HG02981 (cell line): ENCODE results near the gene CPS1.

Experiments used
- ATAC-seq: cut with Tn5 transposase; IDR thresholded peaks from one replicate; pipeline ENCODE4 v1.9.1; 2021; ENCODE audit warnings: mild to moderate bottlenecking, moderate library complexity; ENCODE audit not compliant: unreplicated experiment

CPS1 gene

DNA sequence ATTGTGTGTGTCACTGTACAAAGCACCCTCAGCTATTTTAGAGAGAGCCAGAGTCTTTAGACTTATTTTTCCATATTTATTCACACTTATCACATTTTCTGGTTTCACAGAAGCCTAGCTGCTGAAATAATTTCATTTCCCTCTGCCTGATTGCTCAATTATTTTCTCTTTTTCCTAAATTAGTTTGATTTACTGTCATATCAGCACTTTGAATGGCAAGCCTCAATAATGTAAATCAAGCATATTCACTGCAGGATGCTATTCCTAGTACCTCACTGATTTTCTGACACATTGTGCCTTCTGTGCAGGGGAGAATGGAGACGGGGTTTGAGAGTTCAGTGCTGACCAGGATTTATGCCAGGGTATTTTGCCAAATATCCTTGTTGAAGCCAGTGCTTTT is 48.3 kb downstream of the CPS1 start:
- ATAC-seq = no peak

DNA sequence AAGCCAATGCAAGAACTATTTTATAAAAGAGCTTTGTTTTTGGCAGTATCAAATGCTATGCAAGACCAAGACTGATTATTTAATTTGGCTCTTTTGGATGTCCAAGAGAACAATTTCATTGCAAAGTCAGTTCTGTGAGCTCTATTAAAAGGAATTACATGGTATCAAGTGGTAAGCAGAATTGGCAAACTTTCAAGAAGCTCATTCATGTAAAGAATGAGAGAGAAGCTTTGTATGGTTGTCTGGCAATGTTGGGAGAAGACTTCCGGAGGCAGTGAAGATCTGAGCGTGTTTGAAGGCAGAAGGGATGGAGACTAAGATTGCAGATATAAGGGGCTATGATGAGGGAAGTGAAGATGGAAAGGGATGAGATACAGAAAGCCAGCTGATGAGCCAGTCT is 49.6 kb downstream of the CPS1 start:
- ATAC-seq = no peak

DNA sequence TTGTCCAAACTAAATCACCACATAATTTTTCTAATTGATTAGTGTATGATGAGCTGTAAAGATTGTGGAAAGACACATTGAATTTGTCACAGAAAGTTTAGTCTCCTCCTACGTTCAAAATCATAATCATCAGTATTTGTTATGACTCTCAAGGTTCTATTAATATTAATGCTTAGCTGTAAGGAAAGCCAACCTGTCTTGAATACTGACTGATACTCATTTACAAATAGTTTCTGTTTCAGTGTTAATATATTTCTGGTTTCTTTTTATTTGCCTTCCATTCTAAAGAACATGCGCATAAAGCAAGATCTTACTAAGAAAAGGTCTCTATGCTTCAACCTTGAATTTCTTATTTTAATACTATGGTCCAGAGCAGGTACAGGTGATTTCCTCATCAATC is 55.1 kb downstream of the CPS1 start:
- ATAC-seq = peak; percentile 72

DNA sequence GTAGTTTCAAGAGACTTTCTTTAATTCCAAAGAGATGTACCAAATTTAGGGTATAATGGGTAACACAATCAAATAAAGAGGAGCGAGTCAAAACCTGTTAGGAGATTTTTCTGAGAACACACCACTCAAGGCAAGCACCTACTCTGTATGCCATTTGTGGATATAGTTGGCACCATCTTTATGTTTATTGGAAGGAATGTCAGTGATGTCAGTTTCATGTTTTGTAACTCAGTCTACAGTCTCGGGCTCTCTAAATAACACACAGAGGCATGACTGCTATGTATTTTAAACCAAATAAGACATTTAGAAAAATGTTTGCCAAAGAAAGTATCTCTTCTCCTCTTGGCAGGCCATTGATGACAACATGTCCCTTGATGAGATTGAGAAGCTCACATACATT is 59.7 kb downstream of the CPS1 start:
- ATAC-seq = no peak

DNA sequence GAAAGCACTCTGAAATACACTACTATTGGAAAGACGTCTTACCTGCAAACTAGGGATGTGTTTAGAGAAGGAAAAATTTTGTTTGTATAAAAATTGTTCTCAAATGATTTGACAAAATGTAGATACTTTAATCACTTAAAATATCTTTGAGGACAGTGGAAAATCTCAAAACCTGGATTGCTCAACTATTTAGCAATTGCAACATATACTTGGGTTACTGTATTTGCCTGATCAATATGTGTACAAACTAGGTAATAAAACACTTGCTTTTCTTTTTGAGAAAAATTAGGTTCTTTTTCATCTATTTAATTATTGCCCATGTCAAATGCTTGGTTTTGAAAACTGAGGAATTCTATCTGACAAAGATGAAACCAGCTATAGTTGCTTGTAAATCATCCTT is 60.9 kb downstream of the CPS1 start:
- ATAC-seq = no peak

DNA sequence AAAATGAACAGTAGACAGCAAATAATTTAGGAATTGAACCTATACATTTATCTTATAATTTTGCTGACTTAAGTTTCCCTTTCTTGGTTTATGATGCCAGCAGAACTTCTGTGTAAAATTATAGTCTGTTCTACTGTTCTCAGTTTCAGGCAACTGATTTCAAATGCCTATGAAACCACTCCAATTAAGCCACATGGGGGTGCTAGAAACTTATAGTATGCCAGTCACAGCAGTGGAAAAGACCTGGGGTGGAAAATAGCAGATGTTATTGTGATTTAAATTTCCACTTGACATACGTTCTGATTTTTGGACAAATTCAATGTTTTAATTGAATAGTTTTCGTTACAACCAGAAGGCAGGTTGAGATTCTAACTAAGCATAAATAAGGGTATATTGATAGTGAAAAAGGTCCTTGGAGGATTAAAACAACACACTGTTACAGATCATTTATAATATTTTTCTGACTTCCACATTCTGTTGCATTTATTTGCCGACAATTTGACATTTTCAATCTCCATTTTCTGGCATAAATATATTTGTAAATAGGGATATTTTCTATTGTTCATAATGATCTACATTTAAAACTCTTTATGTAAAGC is 61.4 kb downstream of the CPS1 start:
- peak; percentile 73 for ATAC-seq

DNA sequence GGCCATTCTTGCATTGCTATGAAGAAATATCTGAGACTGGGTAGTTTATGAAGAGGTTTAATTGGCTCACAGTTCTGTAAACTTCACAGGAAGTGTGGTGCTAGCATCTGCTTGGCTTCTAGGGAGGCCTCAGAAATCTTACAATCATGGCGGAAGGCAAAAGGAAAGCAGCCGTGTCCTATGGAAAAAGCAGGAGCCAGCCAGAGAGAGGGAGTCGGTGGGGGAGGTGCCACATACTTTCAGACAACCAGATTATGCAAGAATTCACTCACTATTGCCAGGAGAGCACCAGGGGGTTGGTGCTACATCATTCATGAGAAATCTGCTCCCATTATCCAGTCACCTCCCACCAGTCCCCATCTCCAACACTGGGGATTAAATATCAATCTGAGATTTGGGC is 64.1 kb downstream of the CPS1 start:
- no peak for ATAC-seq

DNA sequence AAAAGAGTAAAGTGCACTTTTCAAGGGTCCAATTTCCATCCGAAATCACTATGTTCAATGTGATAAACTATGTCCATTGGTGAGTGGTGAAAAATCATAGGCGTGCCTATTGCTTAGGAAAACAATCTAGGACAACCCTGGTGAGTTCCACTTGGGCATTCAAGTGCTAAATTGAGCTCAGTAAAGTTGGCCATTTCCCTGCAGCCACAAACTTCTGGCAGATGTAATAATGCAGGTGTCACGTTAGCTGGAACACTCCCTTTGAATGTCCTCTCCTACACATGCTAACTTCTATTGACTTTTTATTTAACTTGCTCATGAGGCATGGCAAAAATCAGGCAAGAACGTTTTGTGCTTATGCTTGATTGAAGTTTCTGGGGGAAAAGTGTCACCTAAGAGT is 67.1 kb downstream of the CPS1 start:
- ATAC-seq = no peak

DNA sequence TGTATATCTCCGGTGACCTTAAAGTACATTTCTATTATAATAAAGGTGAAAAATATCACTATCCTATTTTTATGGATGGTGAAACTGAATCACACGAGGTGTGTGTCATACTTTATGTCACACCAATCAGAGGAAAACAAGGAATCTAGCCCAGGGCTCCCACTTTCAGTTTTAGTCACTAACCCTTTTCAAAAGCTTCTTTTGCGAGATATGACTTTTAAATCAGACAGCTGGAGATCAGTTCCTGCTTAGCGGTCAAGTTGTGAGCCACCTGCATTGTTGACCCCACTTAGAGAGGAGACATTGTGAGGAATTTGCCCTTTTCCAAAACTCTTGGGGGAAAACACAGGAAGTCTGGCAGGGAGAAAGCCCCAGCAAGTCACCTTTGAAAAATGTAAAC is 70.5 kb downstream of the CPS1 start:
- no peak for ATAC-seq

DNA sequence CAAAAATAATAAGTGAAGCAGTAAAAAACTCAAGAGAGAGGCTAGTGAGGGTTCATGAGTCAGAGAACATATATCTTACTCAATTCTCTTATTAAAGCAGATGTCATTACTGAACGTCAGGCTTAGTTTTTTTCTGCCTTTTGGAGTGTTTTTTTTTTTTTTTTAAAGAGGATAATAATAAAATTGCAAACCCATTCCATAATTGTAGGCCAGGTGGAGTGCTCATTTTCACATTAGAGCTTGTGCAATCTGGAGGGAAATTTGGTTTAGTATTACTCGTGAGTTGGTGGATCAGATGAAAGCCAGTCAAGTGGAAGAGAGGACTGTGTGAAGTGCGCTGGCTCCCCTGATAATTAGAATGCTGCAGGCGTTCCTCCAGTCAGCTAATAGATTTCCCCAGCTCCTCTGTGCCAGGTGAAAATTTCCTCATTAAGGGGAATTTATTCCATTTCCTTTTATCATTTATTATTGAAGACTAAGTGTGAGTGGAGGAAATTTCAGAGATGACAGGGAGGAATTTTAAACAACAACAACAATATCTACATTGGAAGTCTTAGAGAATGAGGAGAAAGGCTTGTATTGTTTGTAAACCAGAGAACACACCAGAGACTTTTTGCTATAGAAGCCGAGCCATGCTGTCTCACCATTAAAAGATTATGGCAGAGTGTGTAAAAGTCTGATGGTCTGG is 74.6 kb downstream of the CPS1 start:
- ATAC-seq = no peak

DNA sequence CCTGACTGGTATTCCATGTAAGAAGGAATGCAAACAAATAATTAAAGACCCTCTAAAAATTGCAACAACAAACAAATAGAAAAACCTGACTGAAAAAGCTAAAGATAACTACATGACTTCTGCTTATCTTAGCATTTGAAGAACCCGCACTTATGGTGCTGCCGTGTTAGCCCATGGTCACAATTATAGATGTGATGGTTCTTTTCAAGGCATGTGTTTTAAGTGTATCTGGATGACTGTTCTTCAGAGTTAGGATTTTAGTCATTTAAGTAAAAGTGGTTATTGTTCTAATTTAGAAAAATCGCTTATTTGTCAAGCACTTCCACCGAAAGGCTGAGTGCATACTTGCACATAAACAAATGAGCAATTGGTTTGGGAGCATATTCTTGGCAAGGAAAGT is 77.3 kb downstream of the CPS1 start:
- ATAC-seq = no peak

DNA sequence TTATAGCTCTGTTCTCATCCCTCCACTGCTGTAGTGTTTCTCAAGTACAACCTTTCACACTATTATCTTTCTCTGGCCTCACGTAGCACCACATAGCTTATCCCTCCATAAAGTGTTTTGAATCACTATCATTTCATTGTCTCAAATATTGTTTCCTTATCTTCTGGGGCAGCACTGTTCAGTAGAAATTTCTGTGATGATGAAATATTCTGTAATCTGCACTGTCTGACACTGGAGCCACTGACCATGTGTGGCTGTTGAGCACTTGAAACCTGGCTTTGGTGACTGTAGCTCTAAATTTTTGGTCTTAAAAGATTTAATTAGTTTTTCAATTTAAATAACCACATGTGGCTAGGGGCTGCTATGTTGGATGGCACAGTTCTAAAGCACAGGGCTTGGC is 78.9 kb downstream of the CPS1 start:
- ATAC-seq = no peak

DNA sequence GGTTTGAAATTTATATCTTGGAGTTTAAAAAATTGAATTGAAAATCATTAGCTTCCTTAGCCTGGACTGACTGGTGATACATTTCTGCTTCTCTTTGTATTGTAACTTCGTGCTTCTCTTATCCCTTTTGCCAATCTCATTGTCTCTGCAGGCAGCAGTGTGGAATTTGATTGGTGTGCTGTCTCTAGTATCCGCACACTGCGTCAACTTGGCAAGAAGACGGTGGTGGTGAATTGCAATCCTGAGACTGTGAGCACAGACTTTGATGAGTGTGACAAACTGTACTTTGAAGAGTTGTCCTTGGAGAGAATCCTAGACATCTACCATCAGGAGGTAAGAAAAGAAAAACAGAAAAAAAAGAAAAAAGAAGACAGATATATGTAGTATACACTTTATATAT is 85.9 kb downstream of the CPS1 start:
- ATAC-seq = no peak

DNA sequence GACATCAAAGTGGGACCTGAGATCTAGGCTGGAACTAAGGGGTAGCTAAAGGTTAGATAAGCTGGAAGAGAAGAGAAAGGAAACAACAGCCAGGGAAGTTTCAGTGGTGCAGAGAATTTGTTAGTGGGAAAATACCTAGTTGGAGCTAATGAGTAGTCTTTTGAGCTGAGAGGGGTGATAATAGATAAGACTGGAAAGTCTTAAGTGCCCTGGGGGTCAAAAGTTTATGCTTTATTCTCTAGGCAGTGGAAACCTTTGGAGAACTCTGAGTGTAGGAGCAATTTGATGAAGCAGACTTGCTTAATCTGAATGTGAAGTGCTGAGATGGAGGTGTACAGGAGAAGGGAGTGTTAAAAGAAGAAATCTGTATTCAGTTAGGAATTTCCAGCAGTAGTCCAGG is 90.8 kb downstream of the CPS1 start:
- no peak for ATAC-seq

DNA sequence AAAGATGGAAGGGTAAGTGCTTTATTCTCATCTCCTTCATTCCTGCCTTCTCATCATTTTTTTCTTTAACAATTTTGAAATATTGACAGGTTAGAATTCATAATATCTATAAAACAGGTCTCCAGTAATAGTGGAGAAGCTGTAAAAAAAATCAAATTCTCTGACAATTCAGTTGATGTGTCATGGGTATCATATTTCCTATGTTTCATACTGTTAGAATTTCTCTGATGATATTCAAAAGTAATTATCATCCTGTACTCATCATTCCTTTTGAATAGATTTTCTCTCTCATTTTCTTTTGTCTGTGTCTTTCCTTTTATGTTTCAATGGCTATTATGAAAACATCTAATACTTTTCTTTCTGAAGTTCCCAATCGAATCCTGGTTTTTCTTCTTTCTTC is 97.7 kb downstream of the CPS1 start:
- ATAC-seq = no peak

DNA sequence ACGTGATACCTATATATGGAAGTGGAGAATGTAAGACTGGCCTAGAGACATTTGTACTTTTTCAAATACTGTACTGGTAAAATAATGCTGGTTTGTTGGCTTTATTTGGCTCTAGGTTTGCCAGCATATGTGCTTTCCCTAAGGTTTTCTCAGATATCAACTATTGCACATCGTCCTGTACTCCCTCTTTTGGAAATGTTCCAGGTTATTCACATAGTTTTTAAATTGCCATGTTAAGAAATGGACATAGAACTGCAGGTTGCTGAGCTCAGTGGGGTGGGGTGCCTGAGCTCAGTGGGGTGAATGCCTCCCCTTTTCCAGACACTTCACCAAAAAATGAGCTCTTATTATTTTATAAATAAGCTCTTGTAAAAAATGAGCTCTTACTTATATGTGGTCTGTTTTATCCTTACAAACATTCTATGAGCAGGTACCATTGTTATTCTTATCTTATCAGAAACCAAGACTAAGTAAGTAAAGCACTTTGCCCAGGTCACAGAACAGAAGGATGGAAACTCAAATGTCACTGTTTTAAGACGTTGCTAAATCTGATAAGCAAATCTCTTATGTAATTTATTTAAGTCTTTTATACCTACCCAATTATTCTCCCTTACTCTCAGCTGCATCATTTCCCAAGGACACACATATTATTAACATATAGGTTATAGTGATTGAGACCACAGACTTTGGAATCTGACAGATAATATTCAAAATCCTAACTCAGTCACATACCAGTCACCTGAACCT is 99.0 kb downstream of the CPS1 start:
- no peak for ATAC-seq

DNA sequence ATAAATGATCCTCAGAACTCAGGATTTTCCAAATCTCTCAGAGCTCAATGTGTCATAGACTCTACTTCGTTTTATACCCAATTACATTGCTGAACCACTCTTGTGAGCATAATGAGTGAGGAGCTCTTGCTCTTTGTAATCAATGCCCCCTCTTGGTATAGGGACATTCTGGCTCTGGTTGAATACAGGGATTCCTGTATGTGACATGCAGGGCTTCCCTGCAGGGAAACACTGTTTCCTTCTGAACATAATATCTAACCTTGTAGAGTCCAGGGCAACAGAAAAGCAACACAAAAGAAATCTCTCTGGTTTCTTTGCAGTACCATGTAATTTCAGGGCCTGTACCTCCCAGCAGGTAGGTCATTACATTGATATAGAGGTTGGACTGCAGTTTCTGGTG is 101.5 kb downstream of the CPS1 start:
- ATAC-seq = no peak

DNA sequence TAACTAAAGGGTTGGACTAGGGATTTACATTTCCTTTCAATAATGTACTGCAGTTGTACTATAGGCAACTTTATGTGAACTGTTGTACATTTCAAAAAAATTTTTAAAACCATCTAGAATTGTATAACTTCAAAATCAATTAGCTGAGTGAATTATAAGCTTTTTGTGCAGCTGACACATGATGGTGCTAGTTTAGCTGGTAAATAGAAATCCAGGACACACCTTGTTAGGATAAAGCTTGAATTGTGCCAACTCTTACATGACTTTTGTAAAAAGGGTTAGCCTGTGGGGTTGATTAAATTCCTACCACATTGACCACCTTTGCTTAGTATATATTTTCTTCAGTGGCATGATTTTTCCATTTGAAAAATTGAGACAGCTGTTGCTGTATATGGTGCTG is 104.4 kb downstream of the CPS1 start:
- ATAC-seq = no peak

DNA sequence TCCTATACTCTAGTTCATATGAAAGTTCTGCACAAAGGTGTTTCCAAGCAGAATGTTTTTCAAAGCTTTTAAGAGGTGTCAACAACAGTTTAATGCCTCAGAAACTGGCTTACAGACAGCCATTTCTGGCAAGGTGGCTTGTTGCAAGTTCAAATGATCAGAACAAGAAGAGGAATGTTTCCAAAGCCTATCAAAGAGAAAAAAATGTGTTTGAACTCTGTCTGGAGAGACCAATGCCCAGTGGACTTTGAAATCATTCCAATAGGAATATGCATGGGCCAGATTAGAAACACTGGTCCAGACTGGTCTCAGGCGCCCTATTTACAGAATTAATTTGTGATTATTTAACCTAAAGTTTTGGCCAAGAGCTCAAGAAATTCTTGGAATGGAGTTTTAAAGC is 106.2 kb downstream of the CPS1 start:
- ATAC-seq = no peak

DNA sequence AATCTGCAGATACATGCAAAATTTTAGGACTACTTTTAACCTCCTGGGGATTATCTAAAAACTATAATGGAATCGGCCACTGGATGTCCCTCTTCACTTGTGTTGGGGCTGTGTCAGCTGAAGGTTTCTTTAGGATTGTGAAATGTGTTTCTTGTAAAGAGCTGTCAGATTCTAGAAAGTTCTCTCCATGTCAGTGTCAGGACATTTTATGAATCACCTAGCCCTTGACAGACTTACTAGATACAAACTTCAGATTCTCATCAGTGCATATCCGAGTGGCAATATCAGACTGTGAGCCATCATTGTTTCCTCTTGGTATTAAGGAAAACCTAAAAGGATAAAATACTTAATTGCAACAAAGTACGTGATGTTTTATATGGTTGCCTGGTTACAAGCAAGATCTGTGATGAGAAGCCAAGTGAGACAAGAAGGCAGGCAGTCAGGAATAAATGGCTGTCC is 107.3 kb downstream of the CPS1 start:
- ATAC-seq = no peak

DNA sequence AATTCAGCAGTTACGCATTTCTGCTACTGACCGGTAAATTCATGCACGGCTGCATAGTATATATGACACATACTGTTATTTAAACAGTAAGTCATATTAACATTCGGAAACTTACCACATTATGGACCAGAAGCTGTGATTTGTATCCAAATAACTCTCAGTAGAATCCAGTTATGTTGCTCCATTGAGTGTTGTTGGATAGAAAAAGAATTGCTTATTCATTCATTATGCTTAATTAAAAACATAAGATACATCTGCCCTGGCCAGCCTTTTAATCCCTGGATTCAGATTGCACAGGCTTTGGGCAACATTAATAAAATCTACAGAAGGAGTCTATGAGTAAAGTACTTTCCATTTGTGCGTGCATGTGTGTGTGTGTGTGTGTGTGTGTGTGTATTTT is 111.3 kb downstream of the CPS1 start:
- ATAC-seq = no peak

DNA sequence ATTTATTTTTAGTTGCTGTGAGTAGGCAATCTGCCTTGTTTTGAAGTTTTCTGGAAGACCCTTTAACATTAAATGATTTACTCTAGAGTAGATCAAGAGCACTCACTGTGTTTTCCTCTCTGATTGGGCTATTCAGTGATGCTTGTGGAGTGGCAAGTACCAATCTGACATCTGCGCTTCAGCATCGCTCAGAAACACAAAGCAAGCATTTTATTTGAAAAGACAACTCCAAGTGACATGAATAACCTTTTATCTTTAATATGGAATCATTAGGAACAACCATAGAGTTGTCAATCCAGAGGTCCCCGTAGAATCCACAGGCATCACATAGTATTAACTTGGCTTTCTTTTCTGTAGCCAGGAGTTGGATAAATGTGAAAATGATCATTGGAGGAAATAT is 114.7 kb downstream of the CPS1 start:
- ATAC-seq = no peak
